ENCODE data around the gene RPS6KC1. TPM values are rescaled to one million over a fixed set of nuclear protein-coding genes. Genes with fewer than 3 reads are reported as not detected.
"Not testable (repeated sequence)": the region's sequence is repeated elsewhere in the genome, so short reads cannot be mapped to it uniquely, and the experiment has no call there.

Gene RPS6KC1
- polyA plus RNA-seq, 10 donors, result 16.8 to 24.3 (median 20.2) TPM

DNA sequence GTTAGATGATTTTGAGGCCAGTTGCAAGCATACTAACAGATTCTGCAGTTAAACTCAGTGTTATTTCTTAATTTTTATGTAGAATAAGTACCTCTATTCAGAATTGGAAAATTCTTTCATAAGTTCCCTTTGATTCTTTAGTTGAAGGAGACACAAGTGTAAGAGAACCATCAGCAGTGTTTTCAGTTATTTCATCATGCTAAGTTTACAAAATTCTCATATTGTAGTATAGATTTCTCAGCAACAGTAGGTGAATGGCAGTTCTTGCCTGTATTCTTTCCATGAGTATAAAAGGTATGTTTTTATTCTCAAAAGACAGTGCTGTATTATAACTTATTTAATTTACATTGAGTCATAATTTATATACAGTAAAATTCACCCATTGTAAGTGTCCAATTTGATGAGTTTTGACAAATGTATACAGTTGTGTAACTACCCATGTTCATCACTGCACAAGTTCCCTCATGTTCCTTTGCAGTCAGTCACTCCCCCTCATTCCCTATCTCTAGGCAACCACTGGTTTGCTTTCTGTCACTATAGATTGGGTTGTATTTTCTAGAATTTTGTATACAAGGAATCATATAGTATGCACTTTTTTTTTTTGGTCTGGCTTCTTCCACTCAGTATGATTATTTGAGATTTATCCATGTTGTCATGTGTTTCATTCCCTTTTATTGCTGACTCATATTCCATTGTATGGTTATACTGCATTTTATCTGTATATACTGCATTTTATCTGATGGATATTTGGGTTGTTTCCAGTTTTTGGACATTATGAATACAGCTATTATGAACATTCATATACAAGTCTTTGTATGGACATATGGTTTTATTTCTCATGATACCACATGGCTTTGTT, 3.9 kb downstream of the RPS6KC1 start:
- no peak for DNase-seq

- DNase-seq, result no peak
Measured at GRCh38 chr1:213055767-213056166, 4.7 kb downstream of the RPS6KC1 start.

GRCh38 chr1:213057264-213058059, 6.4 kb downstream of the RPS6KC1 start:
- no peak for DNase-seq

- DNase-seq, result no peak
Measured at GRCh38 chr1:213060836-213061235, 9.8 kb downstream of the RPS6KC1 start.

DNA sequence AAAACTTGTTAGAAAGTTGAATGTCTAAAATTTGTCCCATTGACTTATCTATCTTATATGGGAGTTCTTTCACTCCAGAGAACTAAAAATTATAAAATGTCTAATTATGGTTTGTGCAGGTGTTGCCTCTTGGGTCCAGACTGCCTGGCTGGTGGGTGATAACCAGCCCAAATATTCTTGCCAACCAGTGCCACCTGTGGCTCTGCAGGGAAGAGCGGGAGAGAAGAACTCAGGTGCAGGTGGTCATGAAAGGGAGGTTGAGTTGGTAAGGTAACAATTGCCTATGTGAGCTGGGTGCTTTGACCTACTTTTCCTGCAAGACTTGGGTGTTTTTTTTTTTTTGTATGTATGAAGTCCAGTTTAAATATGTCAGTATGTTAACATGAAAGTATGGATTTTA, 10.2 kb downstream of the RPS6KC1 start:
- no peak for DNase-seq

DNA sequence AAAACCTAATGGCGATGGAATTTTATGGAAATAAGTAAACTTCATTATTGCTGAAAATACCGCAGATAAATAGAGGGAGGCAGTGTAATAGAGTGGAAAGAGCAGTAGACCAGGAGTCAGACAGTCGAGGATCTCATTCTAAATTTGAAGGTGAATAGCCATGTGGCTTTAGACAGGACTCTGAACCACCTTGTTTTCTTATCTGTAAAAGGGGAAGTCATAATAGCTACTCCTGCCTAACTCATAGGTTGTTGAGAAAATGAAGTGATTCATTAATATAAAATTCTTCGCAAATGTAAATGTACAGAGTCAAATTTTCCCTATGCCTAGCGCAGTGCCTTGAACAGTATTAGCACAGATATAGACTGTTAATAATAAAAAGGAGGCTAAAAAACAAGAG, 14.8 kb downstream of the RPS6KC1 start:
- no peak for DNase-seq

GRCh38 chr1:213066363-213066762, 15.3 kb downstream of the RPS6KC1 start:
- DNase-seq, result no peak

GRCh38 chr1:213067352-213067751, 16.3 kb downstream of the RPS6KC1 start:
- DNase-seq, result no peak

- peak; percentile 24 to 53 (median 28) for DNase-seq
Measured at GRCh38 chr1:213070406-213070805, 19.4 kb downstream of the RPS6KC1 start.

DNA sequence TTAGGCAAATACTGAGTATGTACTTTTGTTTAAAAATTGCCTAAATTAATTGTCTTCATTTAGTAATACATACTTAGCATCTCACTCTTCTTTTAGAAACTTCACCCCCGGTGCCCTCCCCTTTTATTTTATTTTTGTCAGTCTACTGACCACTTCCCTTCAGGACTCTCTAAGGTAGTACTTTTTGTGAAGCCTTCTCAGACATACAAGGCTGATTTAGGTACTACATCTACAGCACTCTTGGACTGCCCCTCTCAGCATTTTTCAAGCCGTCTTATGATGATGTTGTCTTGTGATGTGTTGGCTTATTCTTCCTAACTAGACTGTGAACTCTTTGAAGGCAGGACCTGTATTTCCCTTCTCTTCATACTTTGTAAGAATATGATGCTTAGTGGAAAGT, 24.7 kb downstream of the RPS6KC1 start:
- DNase-seq, result no peak

- no peak for DNase-seq
Measured at GRCh38 chr1:213082420-213083111, 31.5 kb downstream of the RPS6KC1 start.

GRCh38 chr1:213083112-213083445, 32.0 kb downstream of the RPS6KC1 start:
- DNase-seq, result no peak

DNA sequence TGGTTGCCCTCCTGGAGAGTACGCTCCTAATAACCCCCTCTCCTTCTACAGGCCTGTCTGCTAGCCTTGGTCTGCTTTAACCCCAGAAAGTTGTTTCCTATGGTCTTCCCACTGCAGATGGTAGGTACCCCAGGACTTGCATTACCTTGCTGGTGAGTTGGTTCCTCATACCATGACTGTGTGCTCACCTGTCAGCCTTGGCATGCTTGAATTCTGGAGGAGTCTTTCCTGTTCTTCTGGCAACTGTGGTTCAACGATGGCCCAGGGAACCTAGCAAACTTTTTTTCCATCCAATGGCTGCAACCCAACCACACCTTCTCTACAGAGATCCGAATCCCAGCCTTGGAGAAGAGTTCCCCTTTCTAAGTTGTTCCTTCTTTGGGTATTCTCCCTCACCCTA, 36.9 kb downstream of the RPS6KC1 start:
- DNase-seq, result no peak

DNA sequence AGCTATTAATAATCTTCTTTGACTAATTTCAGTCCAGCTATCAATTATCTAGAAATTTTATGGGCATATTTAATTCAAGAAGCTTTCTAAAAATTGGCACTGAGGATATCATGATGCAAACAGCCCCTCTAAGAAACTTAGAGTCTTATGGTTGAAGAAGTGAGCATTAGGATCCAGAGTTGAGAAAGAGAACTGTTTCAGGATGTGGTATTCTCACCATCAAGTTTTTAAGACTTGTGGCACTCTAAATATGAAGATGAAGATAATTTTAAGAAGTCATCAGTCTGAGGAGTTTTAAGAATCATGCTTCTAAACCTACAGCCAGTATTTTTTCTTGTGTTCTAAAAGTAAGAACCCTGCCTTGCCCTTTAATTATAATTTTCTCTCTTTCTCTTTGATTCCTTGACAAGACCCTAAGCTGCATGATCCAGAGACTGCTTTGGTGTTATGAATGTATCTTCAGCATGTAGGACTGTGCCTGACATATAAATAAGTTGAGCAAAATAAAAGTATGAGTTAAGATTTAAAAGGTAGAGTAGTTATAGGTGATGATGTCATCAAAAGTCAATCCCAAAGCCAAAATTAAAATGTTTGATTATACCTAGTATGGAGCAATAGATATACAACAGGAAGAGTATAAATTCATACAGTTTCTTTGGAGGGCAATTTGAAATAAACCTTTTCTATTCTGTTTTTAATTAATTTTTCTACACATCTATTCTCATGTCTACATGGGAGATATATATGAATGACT, 39.1 kb downstream of the RPS6KC1 start:
- no peak for DNase-seq

GRCh38 chr1:213094446-213094845, 43.4 kb downstream of the RPS6KC1 start:
- no peak for DNase-seq

GRCh38 chr1:213095467-213095866, 44.4 kb downstream of the RPS6KC1 start:
- no peak for DNase-seq

DNA sequence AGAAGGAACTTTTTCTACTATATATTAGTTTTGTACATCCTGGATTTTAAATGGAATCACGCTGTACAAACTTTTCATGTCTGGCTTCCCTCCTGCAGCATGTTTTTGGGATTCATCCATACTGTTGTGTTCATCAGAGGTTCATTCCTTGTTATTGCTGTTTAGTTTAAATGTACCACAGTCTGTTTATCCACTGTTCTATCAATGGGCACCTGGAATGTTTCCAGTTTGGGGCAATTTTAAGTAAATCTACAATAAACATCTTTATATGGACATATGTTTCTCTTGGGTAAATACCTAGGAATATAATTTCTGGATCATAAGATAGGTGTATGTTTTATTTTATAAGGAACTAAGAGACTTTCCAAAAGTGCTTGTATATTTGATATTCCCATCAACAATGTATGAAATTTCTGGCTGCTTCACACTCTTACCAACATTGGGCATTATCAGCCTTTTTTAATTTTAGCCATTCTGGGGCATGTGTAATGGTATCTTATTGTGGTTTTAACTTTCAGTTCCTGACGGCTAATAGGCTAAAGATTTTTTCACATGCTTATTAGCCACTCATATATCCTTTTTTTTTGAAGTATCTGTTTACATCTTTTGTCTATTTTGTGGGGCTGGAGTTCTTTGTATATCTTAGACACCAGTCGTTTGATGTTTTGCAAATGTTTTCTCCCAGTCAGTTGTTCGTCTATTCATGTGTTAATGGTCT, 48.8 kb downstream of the RPS6KC1 start:
- DNase-seq, result no peak

- DNase-seq, result not testable (repeated sequence)
Measured at GRCh38 chr1:213100565-213100964, 49.5 kb downstream of the RPS6KC1 start.

- DNase-seq, result no peak
Measured at GRCh38 chr1:213103377-213104306, 52.6 kb downstream of the RPS6KC1 start.

GRCh38 chr1:213104604-213105003, 53.6 kb downstream of the RPS6KC1 start:
- DNase-seq, result no peak
